Ramos (cell line): ENCODE data around the gene SORL1.

Source experiments
- in situ Hi-C: fragments of 300-500 bp; cut with MboI; formaldehyde crosslinking; loops from one replicate; pipeline ENCODE4 v1.14.3; 2022; ENCODE audit warnings: low sequenced_read_pairs; ENCODE audit not compliant: unreplicated experiment

Gene SORL1

GRCh38 chr11:121574801-121575200 is 122.7 kb downstream of the SORL1 start:
- in situ Hi-C loops: no loop called here

- in situ Hi-C loops: no loop called here
Observed at GRCh38 chr11:121575250-121575962, 123.3 kb downstream of the SORL1 start.

- in situ Hi-C loops: no loop called here
Observed at GRCh38 chr11:121575963-121576290, 123.8 kb downstream of the SORL1 start.

- in situ Hi-C loops: no loop called here
Observed at GRCh38 chr11:121576531-121576930, 124.4 kb downstream of the SORL1 start.

GRCh38 chr11:121577106-121577848 is 125.2 kb downstream of the SORL1 start:
- in situ Hi-C loops: no loop called here

- in situ Hi-C loops: no loop called here
Observed at GRCh38 chr11:121578251-121578976, 126.3 kb downstream of the SORL1 start.

- in situ Hi-C loops: no loop called here
Observed at GRCh38 chr11:121580154-121580553, 128.0 kb downstream of the SORL1 start.

- in situ Hi-C loops: no loop called here
Observed at GRCh38 chr11:121581607-121582006, 129.5 kb downstream of the SORL1 start.

- in situ Hi-C loops: no loop called here
Observed at GRCh38 chr11:121582296-121582695, 130.2 kb downstream of the SORL1 start.

- in situ Hi-C loops: no loop called here
Observed at GRCh38 chr11:121583825-121584224, 131.7 kb downstream of the SORL1 start.

GRCh38 chr11:121586750-121587149 is 134.6 kb downstream of the SORL1 start:
- in situ Hi-C loops: no loop called here

- in situ Hi-C loops: no loop called here
Observed at GRCh38 chr11:121587182-121587581, 135.1 kb downstream of the SORL1 start.

- in situ Hi-C loops: no loop called here
Observed at GRCh38 chr11:121588747-121589146, 136.6 kb downstream of the SORL1 start.

GRCh38 chr11:121589946-121590537 is 137.9 kb downstream of the SORL1 start:
- in situ Hi-C loops: loop anchor here (5.0 kb wide), 1 partner anchor 273 kb away; no protein-coding TSS in a partner anchor

- in situ Hi-C loops: loop anchor here (5.0 kb wide), 1 partner anchor 274 kb away; no protein-coding TSS in a partner anchor
Observed at GRCh38 chr11:121590772-121591404, 138.8 kb downstream of the SORL1 start.

- in situ Hi-C loops: loop anchor here (5.0 kb wide), 1 partner anchor 274 kb away; no protein-coding TSS in a partner anchor
Observed at GRCh38 chr11:121591405-121592033, 139.4 kb downstream of the SORL1 start.

- in situ Hi-C loops: loop anchor here (5.0 kb wide), 1 partner anchor 275 kb away; no protein-coding TSS in a partner anchor
Observed at GRCh38 chr11:121592708-121593107, 140.6 kb downstream of the SORL1 start.

- in situ Hi-C loops: no loop called here
Observed at GRCh38 chr11:121595717-121596161, 143.6 kb downstream of the SORL1 start.
